GM18505 (cell line): ENCODE data around the gene PPP4R4.

ENCODE experiments used
- ATAC-seq: cut with Tn5 transposase; IDR thresholded peaks from one replicate; pipeline ENCODE4 v1.9.1; 2021; ENCODE audit not compliant: unreplicated experiment
- POLR2A ChIP-seq: IDR thresholded peaks from 4 replicates; pipeline ENCODE4 v1.6.1; 2011; ENCODE audit warnings: borderline replicate concordance; ENCODE audit not compliant: insufficient read depth, insufficient read length; ENCODE audit errors: extremely low read depth

Gene PPP4R4

DNA sequence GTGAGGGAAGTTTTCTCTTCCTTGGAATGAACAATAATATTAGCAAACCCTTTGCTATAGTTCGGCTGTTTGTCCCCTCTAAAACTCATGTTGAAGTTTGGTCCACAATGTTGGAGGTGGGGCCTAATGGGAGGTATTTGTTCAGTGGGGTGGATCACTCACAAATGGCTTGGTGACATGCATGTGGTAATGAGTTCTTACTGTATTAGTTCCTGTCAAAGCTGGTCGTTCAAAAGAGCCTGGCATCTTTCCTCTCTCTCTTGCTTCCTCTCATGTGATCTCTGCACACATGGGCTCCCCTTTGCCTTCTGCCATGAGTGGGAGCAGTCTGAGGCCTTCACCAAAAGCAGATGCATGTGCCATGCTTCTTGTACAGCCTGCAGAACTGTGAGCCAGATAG, 13.1 kb upstream of the PPP4R4 start:
- no peak for ATAC-seq
- no peak for TF ChIP-seq POLR2A

DNA sequence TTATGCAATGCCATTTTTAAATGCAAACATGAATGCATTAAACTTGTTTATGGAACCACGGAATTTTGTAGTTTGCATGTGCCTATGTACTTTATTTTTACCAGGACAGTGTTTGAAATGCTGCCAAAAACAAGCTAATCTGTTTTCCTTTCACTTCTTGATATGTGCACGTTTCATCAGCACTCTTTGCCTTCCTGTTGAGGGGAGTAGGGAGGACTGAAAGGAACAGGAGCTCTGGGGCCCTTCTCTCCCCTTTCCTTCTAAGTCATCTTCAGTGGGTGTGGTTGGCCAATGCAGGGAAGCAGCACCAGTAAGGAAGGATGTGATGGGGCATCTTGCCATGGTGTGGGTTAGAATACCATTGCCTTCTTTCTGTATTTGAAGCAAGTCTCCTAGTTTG, 12.1 kb upstream of the PPP4R4 start:
- TF ChIP-seq POLR2A: no peak
- ATAC-seq: no peak

DNA sequence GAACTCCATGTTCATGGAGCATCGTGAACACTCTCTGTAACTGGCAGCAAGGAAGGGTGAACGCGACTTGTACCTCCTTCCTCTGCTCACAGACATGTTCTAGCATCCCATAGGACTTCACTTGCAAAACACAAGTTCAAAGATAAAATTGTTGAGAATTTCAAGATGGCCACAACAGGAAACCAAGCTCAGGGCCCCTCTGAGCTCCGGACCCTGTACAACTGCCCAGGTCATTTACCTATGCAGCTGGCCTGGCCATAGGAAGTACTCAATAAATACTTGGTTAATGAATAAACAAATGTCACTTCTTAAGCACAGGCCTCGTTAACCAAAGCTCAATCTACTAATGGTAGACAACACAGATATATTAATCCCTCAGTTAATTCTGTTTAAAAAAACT, 11.7 kb upstream of the PPP4R4 start:
- no peak for TF ChIP-seq POLR2A
- ATAC-seq: no peak

DNA sequence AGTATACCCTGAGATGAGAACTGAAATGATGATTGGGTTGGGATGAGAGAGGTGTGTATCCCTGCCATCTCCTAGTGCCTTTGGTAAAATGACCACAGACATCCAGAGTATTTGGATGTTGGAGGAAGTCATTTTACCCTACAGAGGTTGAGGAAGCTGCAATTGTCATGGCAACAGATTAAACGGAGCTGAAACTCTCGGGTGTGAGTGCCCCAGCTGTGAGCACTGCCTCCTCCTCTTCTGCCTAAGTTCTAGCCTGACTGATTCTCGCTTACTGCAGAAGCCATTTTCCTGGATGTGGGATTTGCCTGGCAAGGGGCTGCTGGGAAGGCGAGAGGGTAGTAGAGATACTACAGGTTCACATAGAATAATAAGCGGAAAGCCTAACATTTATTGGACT, 10.3 kb upstream of the PPP4R4 start:
- ATAC-seq: no peak
- TF ChIP-seq POLR2A: no peak

DNA sequence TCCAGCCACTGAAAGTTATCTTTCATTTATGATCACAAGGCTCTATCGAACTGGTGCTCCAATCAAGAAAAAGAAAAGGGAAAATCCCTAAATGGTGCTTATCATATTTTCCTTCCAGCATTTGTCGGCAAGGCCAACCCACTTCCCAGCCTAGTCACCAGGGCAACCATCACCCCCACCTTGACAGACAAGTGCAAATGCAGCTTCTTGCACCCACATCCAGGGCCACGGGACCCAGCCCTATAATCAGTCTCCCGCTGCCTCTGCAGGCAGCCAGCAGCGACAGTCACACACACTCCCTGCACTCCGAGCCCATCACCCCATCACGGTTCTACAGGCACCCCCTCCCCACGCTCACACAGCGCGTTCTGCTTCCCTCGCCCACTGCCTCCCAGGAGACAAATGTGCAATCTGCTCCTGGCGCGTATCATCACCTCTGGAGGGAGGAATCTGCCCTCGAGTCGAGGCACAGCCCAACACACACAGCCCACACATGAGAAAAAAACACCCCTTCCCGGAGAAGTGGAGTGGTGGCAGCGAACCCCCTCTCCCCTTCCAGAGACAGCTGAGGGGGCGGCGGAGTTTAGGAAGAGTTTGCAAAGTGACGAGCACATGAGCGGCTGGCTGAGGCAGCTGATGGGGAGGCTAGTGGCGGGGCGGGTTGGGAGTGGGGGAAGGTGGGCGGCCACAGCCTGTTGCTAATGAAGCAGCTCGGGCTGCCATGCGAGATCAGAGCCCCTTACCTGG, 9.3 kb upstream of the PPP4R4 start:
- TF ChIP-seq POLR2A: no peak
- ATAC-seq: no peak

- no peak for TF ChIP-seq POLR2A
- ATAC-seq: no peak
Measured at GRCh38 chr14:94165744-94166143, 8.4 kb upstream of the PPP4R4 start.

GRCh38 chr14:94170136-94170535, 4.0 kb upstream of the PPP4R4 start:
- no peak for ATAC-seq
- no peak for TF ChIP-seq POLR2A

DNA sequence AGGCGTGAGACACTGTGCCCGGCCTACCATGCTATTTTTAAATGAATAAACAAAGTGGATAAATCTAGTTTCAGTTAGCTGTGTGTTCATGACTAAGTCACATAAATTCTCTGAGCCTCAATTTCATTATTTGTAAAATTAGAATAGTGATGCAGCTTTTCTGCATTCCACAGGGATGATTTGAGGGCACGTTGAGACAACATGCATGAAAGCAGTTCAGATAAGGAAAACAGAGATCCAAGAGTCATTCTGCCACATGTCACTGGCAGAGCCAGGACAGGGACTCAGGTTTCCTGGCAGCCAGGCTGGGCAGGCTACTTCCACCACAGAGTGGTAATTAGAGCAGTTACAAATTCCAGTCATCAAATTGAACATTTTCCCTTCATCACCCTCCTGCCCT, 2.9 kb upstream of the PPP4R4 start:
- TF ChIP-seq POLR2A: no peak
- ATAC-seq: no peak

GRCh38 chr14:94172545-94172944, 1.6 kb upstream of the PPP4R4 start:
- no peak for TF ChIP-seq POLR2A
- ATAC-seq: no peak

GRCh38 chr14:94173471-94173884, 644 bp upstream of the PPP4R4 start:
- TF ChIP-seq POLR2A: no peak
- ATAC-seq: peak; percentile 1

DNA sequence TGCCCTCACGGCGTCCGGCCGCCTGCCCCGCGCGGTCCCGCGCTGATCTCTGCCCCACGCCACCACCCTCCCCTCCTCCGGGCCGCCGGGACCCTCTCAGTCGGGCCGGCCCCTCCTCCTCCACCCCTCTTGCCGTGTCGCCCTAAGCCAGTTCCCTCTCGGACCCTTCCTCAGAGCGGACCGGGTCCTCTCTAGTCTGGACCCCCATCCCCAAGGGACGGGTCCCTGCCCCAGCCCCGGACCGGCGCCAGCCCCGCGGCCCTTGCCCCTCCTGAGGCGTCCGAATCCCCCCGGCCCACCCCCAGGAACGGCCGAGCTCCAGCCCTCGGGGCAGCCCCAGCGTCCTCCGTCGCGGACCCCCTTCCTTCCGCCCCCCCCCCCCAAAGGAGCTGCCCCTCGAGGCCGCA, 485 bp downstream of the PPP4R4 start:
- no peak for ATAC-seq

DNA sequence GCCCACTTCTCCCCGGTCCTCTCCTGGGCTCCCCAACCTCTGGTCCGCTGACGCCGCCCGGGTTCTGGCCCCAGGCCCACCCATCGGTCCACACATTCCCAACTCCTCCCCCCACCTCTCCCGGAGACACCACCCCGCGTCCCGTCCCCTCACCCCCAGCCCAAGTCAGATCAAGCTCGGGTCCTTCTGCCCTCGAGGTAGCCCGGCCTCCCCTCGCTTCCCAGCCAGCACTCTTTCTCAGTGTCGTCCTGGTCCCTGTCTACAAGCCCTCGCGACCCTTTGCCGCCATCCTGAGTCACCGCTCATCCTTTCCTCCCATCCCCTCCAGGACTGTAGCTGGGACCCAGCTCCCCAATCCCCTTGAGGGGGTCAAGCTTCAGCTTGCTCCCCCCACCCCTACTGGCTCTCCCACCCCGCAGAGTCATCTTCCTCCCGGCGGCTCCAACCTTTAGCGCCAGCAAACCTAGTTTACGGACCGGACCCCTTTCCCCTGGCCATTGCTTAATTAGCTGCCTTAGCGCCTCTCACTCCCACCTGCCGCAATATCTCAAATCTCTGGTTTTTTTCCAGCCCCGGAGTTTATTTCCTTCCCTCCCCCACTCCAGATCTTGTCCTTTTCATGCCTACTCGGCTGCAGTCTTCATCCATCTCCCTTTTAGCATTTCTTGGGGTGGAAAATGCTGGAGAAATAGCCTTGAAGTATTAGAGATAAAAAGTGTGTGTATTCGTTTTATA, 1.1 kb downstream of the PPP4R4 start:
- TF ChIP-seq POLR2A: no peak
- no peak for ATAC-seq

More for the DNA sequence above, 485 bp downstream of the PPP4R4 start:
- no peak for TF ChIP-seq POLR2A

DNA sequence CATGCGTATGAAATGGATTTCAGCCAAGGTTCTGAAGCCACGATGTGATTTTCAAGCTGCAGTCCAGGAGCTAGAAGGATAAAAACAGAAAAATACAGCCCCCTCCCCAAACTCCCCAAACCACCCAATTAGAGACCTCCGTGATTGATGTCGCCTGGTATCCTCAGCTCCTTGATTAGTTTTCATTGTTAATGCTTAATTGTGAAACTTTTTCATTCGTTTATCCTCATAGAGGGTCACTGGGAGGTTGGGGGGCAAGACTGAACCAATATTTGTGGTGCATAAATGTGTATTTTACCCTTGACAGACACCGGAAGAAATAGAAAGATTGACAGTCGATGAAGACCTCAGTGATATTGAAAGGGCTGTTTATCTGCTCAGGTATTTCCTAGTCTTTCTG, 1.6 kb downstream of the PPP4R4 start:
- no peak for TF ChIP-seq POLR2A
- ATAC-seq: no peak

- no peak for ATAC-seq
- no peak for TF ChIP-seq POLR2A
Measured at GRCh38 chr14:94176808-94177207, 2.7 kb downstream of the PPP4R4 start.
